Prostate gland (tissue), 2 donors: ENCODE measurements around the gene SCAP. TPM values are rescaled to one million over a fixed set of nuclear protein-coding genes. Genes with fewer than 3 reads are reported as not detected.

Source experiments
- DNase-seq: peaks from one replicate; pipeline ENCODE4 v3.0.0-alpha.2; 2019; ENCODE audit warnings: low spot score
- H3K27ac ChIP-seq, 2 donors: fragments of 200-600 bp; sonication (generic); 2 replicates each; pipeline ENCODE4 v1.5.1; 2017 to 2019
- H3K27me3 ChIP-seq: fragments of 200-600 bp; sonication (generic); replicated peaks from 2 replicates; pipeline ENCODE4 v1.5.1; 2019; ENCODE audit not compliant: insufficient read depth
- H3K36me3 ChIP-seq, 2 donors: fragments of 200-600 bp; sonication (generic); 1 replicate in 1 of 2; 2 replicates in 1 of 2; pipeline versions ENCODE4 v1.5.1 to v1.8.1; 2017 to 2019
- H3K4me1 ChIP-seq: fragments of 200-600 bp; sonication (generic); replicated peaks from 2 replicates; pipeline ENCODE4 v1.5.1; 2019
- H3K4me3 ChIP-seq, 2 donors: fragments of 200-600 bp; sonication (generic); 2 replicates each; pipeline ENCODE4 v1.5.1; 2017 to 2019
- H3K9me3 ChIP-seq: fragments of 200-600 bp; sonication (generic); 2 replicates; pipeline ENCODE4 v1.5.1; 2017
- POLR2A ChIP-seq: fragments of 450-650 bp; IDR thresholded peaks from one replicate; pipeline ENCODE4 v1.6.1; 2016; ENCODE audit warnings: antibody characterized with exemption, mild to moderate bottlenecking
- POLR2AphosphoS5 ChIP-seq: sonication (generic); formaldehyde crosslinking; IDR thresholded peaks from one replicate; pipeline ENCODE4 v1.6.1; 2017; ENCODE audit warnings: antibody characterized with exemption
- WGBS: methylation state at CpG from one replicate; pipeline ENCODE4 v1.1.5; 2018; 5-methylcytosine and 5-hydroxymethylcytosine counted together
- intact Hi-C: fragments of 100-400 bp; cut with DNase I; formaldehyde crosslinking; loops from one replicate; pipeline ENCODE4 v1.14.2; 2022
- total RNA-seq, 2 donors: library from RNA; depleted of rRNA; stranded (reverse); fragments of >200 nt; gene quantifications; one replicate each; pipeline ENCODE4 v1.1.0, GENCODE V29; 2016
- TF ChIP-seq, protein P1 (sequence below), 4 experiments: fragments of 200-600 bp in 2 of 4; fragments of 450-650 bp in 2 of 4; sonication (generic) in 2 of 4; IDR thresholded peaks; 1 replicate in 3 of 4; 2 replicates in 1 of 4; pipeline ENCODE4 v1.5.1; 2016 to 2019; ENCODE audit warnings: antibody characterized with exemption in 4 of 4, mild to moderate bottlenecking in 2 of 4, moderate library complexity in 2 of 4

SCAP gene
- total RNA-seq: 100 to 1,000 TPM in 1 of 2 donors, 10 to 100 TPM in 1; 71.5 to 230 TPM

- 6% methylated on average over 52 of the region's 88 CpGs for WGBS
- Histone ChIP-seq H3K27me3 (no peaks in the 10 kb centered on the region), H3K36me3 (no peaks in the 10 kb centered on the region), H3K9me3 (no peaks in the 10 kb centered on the region), H3K27ac (peak within 1 kb of the TSS; percentile 69 to 74), H3K4me1 (no peaks in the 10 kb centered on the region), H3K4me3 (peak within 1 kb of the TSS; percentile 85 to 99)
- DNase-seq: peak; percentile 88
- TF ChIP-seq POLR2AphosphoS5: peak; percentile 97
- TF ChIP-seq, protein P1, sequence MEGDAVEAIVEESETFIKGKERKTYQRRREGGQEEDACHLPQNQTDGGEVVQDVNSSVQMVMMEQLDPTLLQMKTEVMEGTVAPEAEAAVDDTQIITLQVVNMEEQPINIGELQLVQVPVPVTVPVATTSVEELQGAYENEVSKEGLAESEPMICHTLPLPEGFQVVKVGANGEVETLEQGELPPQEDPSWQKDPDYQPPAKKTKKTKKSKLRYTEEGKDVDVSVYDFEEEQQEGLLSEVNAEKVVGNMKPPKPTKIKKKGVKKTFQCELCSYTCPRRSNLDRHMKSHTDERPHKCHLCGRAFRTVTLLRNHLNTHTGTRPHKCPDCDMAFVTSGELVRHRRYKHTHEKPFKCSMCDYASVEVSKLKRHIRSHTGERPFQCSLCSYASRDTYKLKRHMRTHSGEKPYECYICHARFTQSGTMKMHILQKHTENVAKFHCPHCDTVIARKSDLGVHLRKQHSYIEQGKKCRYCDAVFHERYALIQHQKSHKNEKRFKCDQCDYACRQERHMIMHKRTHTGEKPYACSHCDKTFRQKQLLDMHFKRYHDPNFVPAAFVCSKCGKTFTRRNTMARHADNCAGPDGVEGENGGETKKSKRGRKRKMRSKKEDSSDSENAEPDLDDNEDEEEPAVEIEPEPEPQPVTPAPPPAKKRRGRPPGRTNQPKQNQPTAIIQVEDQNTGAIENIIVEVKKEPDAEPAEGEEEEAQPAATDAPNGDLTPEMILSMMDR (IDR thresholded peaks at IDR 0.05): peak; percentile 98 to 99 (median 98)
- TF ChIP-seq POLR2A: peak; percentile 45
- intact Hi-C loops: loop anchor here (1.0 kb wide), 1 partner anchor 54 kb away; no protein-coding TSS in a partner anchor
These were observed at the start of gene SCAP for GRCh38 chr3:47475570-47476329. TSS of gene SCAP (minus strand) at chr3:47475941. CDS start at chr3:47442993, 32,948 bp downstream.

DNA sequence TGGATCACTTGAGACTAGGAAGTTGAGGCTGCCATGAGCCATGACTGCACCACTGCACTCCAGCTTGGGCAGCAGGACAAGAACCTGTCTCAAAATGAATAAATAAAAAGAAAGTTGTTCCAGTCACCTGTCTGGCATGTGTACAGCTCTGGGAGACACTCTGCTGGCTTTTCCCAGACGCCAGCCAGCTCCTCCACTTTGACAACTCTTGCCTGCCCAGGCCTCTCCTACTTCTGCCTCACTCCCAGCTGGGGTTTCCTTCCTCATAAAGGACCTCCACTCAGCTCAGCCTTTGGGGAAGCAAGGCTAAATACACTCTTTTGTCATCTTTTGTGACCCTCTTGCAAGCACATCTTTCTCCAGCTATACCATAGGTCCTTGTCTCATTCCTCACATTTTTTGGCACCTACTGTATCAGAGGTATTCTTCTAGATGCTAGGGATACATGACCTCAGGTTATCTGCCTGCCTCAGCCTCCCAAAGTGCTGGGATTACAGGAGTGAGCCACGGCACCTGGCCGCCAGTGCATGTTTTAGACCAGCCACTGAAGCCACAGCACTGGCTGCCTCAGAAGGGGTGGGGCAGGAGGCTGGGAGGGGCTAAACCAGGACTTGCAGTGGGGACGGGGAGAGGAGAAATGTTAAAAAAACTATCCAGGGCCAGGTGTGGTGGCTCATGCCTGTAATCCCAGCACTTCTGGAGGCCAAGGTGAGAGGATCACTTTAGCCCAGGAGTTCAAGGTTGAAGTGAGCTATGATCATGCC lies 47.8 kb upstream of the SCAP start:
- whole genome bisulfite sequencing: 54% methylated on average over 4 of the region's 4 CpGs
- intact Hi-C loops: loop anchor here (10.0 kb wide), 1 partner anchor 141 kb away; no protein-coding TSS in a partner anchor
- Histone ChIP-seq H3K27ac (no peak overlapping the region), H3K4me3 (no peak overlapping the region), H3K27me3 (no peaks in the 10 kb centered on the region), H3K4me1 (no peaks in the 10 kb centered on the region), H3K9me3 (no peaks in the 10 kb centered on the region), H3K36me3 (no peaks in the 10 kb centered on the region)
- TF ChIP-seq POLR2AphosphoS5 (peak; percentile 23), POLR2A (no peak)
- TF ChIP-seq, protein P1 (IDR thresholded peaks at IDR 0.05): no peak
- peak; percentile 25 for DNase-seq

GRCh38 chr3:47522082-47522987 lies 46.6 kb upstream of the SCAP start:
- Histone ChIP-seq H3K27me3 (no peaks in the 10 kb centered on the region), H3K4me1 (no peaks in the 10 kb centered on the region), H3K9me3 (no peaks in the 10 kb centered on the region), H3K36me3 (no peaks in the 10 kb centered on the region), H3K4me3 (no peak overlapping the region), H3K27ac (no peak overlapping the region)
- peak; percentile 80 for DNase-seq
- TF ChIP-seq POLR2AphosphoS5 (peak; percentile 84), POLR2A (no peak)
- TF ChIP-seq, protein P1 (IDR thresholded peaks at IDR 0.05): peak; percentile 81 to 97 (median 95)
- intact Hi-C loops: loop anchor here (1.0 to 10.0 kb wide), 2 partner anchors 142 to 267 kb away; no protein-coding TSS in a partner anchor
- WGBS: 36% methylated on average over 15 of the region's 15 CpGs

GRCh38 chr3:47520756-47521155 lies 45.0 kb upstream of the SCAP start:
- Histone ChIP-seq H3K4me1 (no peaks in the 10 kb centered on the region), H3K4me3 (no peak overlapping the region), H3K27me3 (no peaks in the 10 kb centered on the region), H3K27ac (no peak overlapping the region), H3K9me3 (no peaks in the 10 kb centered on the region), H3K36me3 (no peaks in the 10 kb centered on the region)
- no peak for DNase-seq
- intact Hi-C loops: loop anchor here (10.0 kb wide), 1 partner anchor 144 kb away; no protein-coding TSS in a partner anchor
- TF ChIP-seq POLR2AphosphoS5 (no peak), POLR2A (no peak)
- TF ChIP-seq, protein P1 (IDR thresholded peaks at IDR 0.05): no peak
